Adipose tissue (tissue), 3 donors: ENCODE results near the gene PLEKHD1. TPM values are rescaled to one million over a fixed set of nuclear protein-coding genes. Genes with fewer than 3 reads are reported as not detected.
"Not testable (repeated sequence)": the region's sequence is repeated elsewhere in the genome, so short reads cannot be mapped to it uniquely, and the experiment has no call there.

ENCODE experiments used
- H3K27ac ChIP-seq: one replicate; pipeline ENCODE4 v1.5.1; 2013; ENCODE audit warnings: low read depth, low read length
- WGBS, 3 donors: extraction: QIAGEN DNeasy Blood & Tissue Kit; methylation state at CpG; one replicate each; pipeline ENCODE4 v1.1.7; 2013; 5-methylcytosine and 5-hydroxymethylcytosine counted together
- polyA plus RNA-seq, 3 donors: library from polyadenylated mRNA; stranded (reverse); fragments of 200-250 nt; gene quantifications; one replicate each; pipeline ENCODE4 v1.2.3, GENCODE V29; 2013
- donor health status: healthy with polysubstance abuse.
- donor health status: Bipolar disorder and iron deficiency.
- donor health status: healthy.

The PLEKHD1 gene
- polyA plus RNA-seq, 3 donors, result 0.05 to 0.06 TPM; not detected in 1

DNA sequence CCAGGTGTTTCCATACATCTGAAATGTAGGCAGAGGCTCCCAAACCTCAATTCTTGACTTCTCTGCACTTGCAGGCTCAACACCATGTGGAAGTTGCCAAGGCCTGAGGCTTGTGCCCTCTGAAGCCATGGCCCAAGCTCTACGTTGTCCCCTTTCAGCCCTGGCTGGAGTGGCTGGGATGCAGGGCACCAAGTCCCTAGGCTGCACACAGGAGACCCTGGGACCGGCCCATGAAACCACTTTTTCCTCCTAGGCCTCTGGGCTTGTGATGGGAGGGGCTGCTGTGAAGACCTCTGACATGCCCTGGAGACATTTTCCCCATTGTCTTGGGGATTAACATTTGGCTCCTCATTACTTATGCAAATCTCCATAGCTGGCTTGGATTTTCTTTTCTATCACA lies 6.5 kb upstream of the PLEKHD1 start:
- 89 to 92% (median 91%) methylated on average over 2 of the region's 2 CpGs for WGBS, 3 donors
- H3K27ac ChIP-seq, result not testable (repeated sequence)

DNA sequence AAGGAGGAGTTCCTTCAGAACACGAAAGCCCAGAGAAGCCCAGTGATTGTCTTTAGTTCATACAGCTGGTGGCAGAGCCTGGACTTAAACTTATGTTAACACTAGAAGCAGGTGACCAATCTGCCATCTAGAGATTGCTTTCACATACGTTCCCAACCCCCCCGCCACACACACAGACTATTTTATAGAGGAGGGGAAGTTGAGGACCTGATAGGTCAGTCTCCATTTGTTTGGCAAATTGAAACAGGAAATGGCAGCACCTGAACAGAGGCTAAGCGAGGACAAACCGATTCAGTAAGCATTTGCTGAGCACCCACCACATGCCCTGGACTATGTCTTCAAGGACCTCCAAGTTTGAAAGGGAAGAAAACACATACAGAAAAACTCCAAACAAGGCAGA lies 4.8 kb upstream of the PLEKHD1 start:
- no peak overlapping the region for H3K27ac ChIP-seq
- 88 to 94% (median 90%) methylated on average over 5 of the region's 5 CpGs for WGBS, 3 donors

DNA sequence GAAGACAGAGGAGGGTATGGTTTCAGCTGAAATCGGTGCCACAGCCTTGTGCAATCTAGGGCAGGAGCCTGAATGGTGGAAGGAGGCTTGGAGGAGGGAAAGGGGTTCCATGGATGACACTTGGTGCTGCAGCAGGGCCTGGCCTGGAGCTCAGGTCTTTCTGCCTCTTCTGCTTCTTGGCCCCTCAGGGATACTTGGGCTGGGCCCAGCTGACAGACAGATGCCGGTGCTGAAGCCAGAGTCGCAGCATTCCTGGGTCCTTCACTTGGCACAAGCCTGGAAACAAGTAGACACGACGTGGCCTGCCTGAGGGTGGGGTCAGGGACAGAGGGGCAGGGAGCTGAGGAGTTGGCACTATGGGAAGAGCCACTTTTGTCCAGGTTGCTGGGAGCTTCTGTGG lies 4.4 kb upstream of the PLEKHD1 start:
- WGBS, 3 donors, result 64 to 91% (median 84%) methylated on average over 5 of the region's 5 CpGs
- H3K27ac ChIP-seq, result no peak overlapping the region

GRCh38 chr14:69481815-69482568 lies 2.5 kb upstream of the PLEKHD1 start:
- no peak overlapping the region for H3K27ac ChIP-seq
- WGBS, 3 donors, result 76 to 87% (median 85%) methylated on average over 5 of the region's 5 CpGs

DNA sequence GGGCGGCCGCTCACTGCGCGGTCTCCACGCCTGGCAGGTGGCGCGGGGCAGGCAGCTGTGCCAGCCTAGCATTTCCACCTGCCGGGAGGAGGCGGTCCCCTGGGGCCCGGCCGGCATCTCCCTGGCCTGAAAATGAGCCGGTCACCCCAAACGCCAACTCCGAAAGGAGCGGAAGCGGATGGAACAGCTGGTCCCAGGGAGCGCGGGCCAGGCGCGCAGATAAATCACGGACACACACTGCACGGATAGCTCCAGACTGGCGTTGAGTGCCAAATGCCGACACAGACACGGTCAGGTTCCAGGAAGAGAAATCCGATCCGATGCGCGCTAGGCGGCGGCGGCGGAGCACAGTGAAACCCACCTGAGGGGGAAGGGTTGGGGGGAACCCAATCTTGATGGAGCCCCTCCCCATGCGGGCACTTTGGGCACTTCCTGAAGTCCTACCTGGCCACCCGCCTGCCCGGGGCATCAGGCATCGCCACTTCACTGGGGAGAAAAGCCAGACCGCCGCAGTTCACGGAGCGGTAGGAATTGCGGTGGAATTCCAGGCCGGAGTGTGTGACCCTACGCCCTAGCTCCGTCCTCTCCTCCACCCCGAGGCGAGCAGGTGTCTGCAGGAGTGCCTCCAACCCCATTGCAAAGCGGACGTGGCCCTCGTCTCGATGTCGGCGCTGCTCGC lies 624 bp upstream of the PLEKHD1 start:
- WGBS, 3 donors, result 3 to 4% (median 3%) methylated on average over 50 to 54 of the region's 54 CpGs
- no peak overlapping the region for H3K27ac ChIP-seq

GRCh38 chr14:69485315-69485660 lies 760 bp downstream of the PLEKHD1 start:
- 58 to 62% (median 62%) methylated on average over 11 of the region's 11 CpGs for WGBS, 3 donors

GRCh38 chr14:69485701-69486100 lies 1.2 kb downstream of the PLEKHD1 start:
- no peak overlapping the region for H3K27ac ChIP-seq
- WGBS, 3 donors, result 74 to 76% (median 74%) methylated on average over 6 of the region's 6 CpGs

More at GRCh38 chr14:69485315-69485660, 760 bp downstream of the PLEKHD1 start:
- no peak overlapping the region for H3K27ac ChIP-seq

DNA sequence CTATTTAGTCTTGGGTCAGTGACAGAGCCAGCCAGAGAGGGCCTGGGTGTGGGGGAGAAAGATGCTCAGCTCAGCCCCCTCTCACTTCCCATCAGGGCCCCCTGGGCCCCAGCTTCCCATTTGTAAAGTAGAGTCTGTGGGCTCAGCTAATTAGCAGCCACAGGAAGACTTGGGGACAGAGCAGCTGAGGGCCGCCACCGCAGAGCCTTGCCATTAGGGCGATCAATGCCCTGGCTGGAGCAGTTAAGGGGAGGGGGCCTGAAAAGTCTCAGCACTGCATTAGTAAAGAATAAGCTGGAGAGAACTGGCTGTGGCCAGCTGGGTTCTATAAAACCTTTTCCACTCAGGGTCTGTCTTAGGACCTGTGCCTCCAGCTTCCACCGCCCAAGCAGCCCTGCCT lies 2.7 kb downstream of the PLEKHD1 start:
- 83 to 90% (median 86%) methylated on average over 4 of the region's 4 CpGs for WGBS, 3 donors
- H3K27ac ChIP-seq, result no peak overlapping the region

- WGBS, 3 donors, result 68 to 80% (median 70%) methylated on average over 4 of the region's 4 CpGs
- H3K27ac ChIP-seq, result no peak overlapping the region
Observed at GRCh38 chr14:69487771-69488170, 3.2 kb downstream of the PLEKHD1 start.

DNA sequence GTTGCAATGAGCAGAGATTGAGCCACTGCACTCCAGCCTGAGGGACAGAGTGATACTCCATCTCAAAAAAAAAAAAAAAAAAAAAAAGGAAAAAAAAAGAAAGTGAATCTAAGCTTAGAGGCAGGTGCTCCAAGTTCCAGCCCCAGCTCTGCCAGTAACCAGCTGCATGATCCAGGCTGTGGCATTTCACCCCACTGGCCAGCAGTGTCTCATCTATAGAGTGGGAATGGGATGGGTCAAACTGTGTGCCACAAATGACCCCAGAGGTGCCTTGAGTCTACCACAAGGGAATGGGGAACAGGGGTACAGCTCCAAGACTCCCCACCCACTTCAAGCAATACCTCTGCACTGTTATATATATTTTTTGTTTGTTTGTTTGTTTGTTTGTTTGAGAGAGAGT lies 5.0 kb downstream of the PLEKHD1 start:
- H3K27ac ChIP-seq, result no peak overlapping the region

GRCh38 chr14:69490219-69490918 lies 5.8 kb downstream of the PLEKHD1 start:
- WGBS, 3 donors, result 79 to 87% (median 82%) methylated on average over 7 of the region's 7 CpGs
- H3K27ac ChIP-seq, result no peak overlapping the region

DNA sequence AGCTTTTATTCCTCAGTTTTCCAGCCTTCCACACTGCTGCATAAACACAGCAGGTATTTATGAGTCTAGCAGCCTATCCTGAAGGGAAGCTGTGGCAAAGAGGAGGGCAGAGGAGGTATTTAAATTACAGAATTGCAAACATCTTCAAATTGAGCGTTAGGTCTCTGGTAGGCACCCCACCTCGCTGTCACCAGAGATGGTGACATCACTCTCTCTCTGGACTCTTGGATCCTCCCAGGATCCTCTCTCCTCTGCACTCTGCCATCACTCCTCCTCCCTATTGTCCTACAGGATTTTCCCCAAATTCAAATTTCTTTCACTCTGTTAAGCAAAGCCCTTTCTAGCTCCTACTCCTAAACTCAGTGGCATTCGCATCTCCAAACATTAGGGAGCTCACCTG lies 6.7 kb downstream of the PLEKHD1 start:
- 84 to 91% (median 88%) methylated on average over 3 of the region's 3 CpGs for WGBS, 3 donors
- H3K27ac ChIP-seq, result no peak overlapping the region

- 72 to 90% (median 84%) methylated on average over 4 of the region's 4 CpGs for WGBS, 3 donors
- no peak overlapping the region for H3K27ac ChIP-seq
Observed at GRCh38 chr14:69493038-69493437, 8.5 kb downstream of the PLEKHD1 start.

GRCh38 chr14:69493791-69494190 lies 9.3 kb downstream of the PLEKHD1 start:
- H3K27ac ChIP-seq, result no peak overlapping the region
- WGBS, 3 donors, result 52 to 62% (median 59%) methylated on average over 3 of the region's 3 CpGs

GRCh38 chr14:69495341-69495921 lies 10.9 kb downstream of the PLEKHD1 start:
- WGBS, 3 donors, result 90 to 95% (median 91%) methylated on average over 5 of the region's 5 CpGs

DNA sequence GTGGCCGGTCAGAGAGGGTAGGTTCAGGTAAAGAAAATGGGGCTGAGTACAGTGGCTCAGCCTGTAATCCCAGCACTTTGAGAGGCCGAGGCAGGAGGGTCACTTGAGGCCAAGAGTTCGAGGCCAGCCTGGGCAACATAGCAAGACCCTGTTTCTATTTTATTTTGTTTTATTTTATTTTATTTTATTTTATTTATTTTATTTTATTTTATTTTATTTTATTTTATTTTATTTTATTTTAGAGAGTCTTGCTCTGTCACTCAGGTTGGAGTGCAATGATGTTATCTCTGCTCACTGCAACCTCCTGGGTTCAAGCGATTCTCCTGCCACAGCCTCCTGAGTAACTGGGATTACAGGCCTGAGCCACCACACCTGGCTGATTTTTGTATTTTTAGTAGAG lies 13.3 kb downstream of the PLEKHD1 start:
- 92 to 97% (median 96%) methylated on average over 4 of the region's 4 CpGs for WGBS, 3 donors
- not testable (repeated sequence) for H3K27ac ChIP-seq

More at GRCh38 chr14:69495341-69495921, 10.9 kb downstream of the PLEKHD1 start:
- H3K27ac ChIP-seq, result no peak overlapping the region

GRCh38 chr14:69498286-69498685 lies 13.8 kb downstream of the PLEKHD1 start:
- 95 to 98% (median 97%) methylated on average over 4 of the region's 4 CpGs for WGBS, 3 donors
- not testable (repeated sequence) for H3K27ac ChIP-seq

DNA sequence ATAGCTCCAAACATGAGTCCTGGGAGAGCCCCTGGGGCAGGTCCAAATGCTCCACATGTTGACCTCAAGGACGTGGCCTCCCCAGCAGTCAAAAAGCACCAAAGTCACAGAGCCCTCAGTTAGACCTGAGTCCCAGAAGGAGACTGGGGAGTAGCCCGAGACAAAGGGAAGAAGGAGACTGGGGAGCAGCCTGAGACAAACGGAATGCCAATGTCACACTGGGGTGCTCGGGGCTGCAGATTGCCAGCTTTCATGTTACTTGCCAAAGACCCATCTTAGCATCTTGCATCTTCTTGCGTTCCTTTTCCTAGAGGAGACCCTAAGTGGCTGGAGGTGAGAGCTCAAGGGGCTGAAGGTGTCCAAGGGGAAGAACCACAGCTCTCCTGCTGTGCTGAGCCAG lies 14.9 kb downstream of the PLEKHD1 start:
- WGBS, 3 donors, result 92 to 93% (median 92%) methylated on average over 5 of the region's 5 CpGs
- no peak overlapping the region for H3K27ac ChIP-seq

DNA sequence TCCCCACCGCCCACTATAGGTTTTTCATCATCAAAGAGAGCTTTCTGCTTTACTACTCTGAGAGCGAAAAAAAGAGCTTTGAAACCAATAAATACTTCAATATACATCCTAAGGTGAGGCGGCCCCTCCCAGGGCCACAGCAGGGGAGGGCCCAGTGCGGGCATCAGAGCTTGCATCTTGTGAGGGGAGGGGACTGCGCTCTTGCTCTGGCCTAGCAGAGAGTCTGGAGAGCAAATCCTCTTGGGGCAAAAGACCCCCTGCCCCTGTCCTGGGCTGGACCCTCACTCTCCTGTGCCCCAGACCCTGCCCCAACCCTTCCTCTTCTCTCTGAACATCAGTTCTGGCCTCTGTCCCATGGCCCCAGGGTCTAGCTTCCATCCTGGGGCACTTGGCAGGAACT lies 15.6 kb downstream of the PLEKHD1 start:
- WGBS, 3 donors, result 89 to 94% (median 91%) methylated on average over 5 of the region's 5 CpGs
- H3K27ac ChIP-seq, result no peak overlapping the region
